ENCODE measurements around the gene STIMATE. TPM values are rescaled to one million over a fixed set of nuclear protein-coding genes. Genes with fewer than 3 reads are reported as not detected.

STIMATE gene
- total RNA-seq, 2 donors from 2014 or later, result 20.3 to 23.7 TPM

GRCh38 chr3:52874160-52874701 lies 23.1 kb downstream of the STIMATE start:
- WGBS, 2 experiments (ENCODE audit: insufficient coverage in 1 of 2, insufficient read length in 1 of 2), result 92 to 100% methylated on average over 2 to 4 of the region's 5 CpGs
- H3K4me1 ChIP-seq (ENCODE audit: control insufficient read depth, insufficient read depth, low read length), result no peaks in the 10 kb centered on the region
- no peaks in the 10 kb centered on the region for H3K9me3 ChIP-seq (ENCODE audit: control insufficient read depth, low read length)
- H3K27ac ChIP-seq (ENCODE audit: low read depth, low read length), result no peak overlapping the region
- H3K36me3 ChIP-seq (ENCODE audit: control insufficient read depth, insufficient read depth, low read length), result no peaks in the 10 kb centered on the region
- no peaks in the 10 kb centered on the region for H3K9me3 Mint-ChIP-seq
- TF ChIP-seq, protein P1, sequence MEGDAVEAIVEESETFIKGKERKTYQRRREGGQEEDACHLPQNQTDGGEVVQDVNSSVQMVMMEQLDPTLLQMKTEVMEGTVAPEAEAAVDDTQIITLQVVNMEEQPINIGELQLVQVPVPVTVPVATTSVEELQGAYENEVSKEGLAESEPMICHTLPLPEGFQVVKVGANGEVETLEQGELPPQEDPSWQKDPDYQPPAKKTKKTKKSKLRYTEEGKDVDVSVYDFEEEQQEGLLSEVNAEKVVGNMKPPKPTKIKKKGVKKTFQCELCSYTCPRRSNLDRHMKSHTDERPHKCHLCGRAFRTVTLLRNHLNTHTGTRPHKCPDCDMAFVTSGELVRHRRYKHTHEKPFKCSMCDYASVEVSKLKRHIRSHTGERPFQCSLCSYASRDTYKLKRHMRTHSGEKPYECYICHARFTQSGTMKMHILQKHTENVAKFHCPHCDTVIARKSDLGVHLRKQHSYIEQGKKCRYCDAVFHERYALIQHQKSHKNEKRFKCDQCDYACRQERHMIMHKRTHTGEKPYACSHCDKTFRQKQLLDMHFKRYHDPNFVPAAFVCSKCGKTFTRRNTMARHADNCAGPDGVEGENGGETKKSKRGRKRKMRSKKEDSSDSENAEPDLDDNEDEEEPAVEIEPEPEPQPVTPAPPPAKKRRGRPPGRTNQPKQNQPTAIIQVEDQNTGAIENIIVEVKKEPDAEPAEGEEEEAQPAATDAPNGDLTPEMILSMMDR (conservative IDR thresholded peaks at IDR 0.05), result no peak
- peaks cover 17% of the 10 kb centered on the region for H3K4me1 Mint-ChIP-seq
- H3K4me3 Mint-ChIP-seq, result no peak overlapping the region
- no peaks in the 10 kb centered on the region for H3K27me3 Mint-ChIP-seq (ENCODE audit: insufficient read depth)
- H3K4me3 ChIP-seq (ENCODE audit: low read length), result no peak overlapping the region
- no peaks in the 10 kb centered on the region for H3K27me3 ChIP-seq (ENCODE audit: control insufficient read depth, insufficient read depth, low read length, poor library complexity, severe bottlenecking)
- no peak for DNase-seq
- H3K27ac Mint-ChIP-seq, result no peak overlapping the region
- no peaks in the 10 kb centered on the region for H3K36me3 Mint-ChIP-seq (ENCODE audit: low read depth)
- H3K9ac ChIP-seq (ENCODE audit: extremely low read depth, low read length, poor library complexity, severe bottlenecking), result no peak overlapping the region

DNA sequence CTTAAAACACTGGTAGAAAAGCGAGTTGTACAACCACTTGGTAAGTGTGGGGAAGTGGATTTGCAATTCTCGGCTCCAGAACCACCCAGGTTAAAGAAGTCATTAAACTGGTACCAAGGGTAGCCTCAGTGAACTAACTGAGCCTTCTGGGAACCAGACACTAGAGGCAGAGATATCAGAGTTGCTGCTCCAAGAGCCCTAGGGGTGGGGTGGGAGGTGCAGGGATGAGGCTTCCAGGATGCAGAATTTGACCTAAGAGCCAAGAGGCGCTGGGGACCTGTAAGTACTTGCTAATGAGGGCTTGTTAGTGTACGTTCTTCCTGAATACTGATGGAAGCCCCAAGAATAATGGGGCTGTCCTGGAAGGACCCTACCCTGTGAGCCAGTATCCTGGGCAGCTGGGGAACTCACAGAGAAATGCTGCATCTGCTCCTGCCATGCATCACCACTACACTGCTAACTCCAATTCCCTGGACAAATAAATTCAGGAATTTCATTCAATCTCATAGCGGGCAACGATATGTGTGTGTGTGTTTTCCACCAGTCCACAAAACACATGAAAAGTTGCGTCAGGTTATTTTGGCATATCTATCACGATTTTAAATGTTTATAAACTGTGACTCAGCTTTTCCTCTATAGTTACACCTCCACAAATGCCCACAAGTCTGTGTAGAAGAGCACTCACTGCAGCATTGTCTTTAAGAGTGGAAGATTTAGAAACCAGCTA lies 23.8 kb downstream of the STIMATE start:
- Mint-ChIP-seq H3K9me3 (no peaks in the 10 kb centered on the region), H3K36me3 (ENCODE audit: low read depth) (no peaks in the 10 kb centered on the region), H3K4me1 (peaks cover 17% of the 10 kb centered on the region), H3K27me3 (ENCODE audit: insufficient read depth) (no peaks in the 10 kb centered on the region), H3K4me3 (no peak overlapping the region), H3K27ac (no peak overlapping the region)
- no peaks in the 10 kb centered on the region for H3K36me3 ChIP-seq (ENCODE audit: control insufficient read depth, insufficient read depth, low read length)
- peak; percentile 54 for DNase-seq
- TF ChIP-seq, protein P1 (conservative IDR thresholded peaks at IDR 0.05), result no peak
- WGBS, 2 experiments (ENCODE audit: insufficient coverage in 1 of 2, insufficient read length in 1 of 2), result 95% methylated on average over 7 to 8 of the region's 8 CpGs
- no peak overlapping the region for H3K9ac ChIP-seq (ENCODE audit: extremely low read depth, low read length, poor library complexity, severe bottlenecking)
- no peak overlapping the region for H3K27ac ChIP-seq (ENCODE audit: low read depth, low read length)
- H3K9me3 ChIP-seq (ENCODE audit: control insufficient read depth, low read length), result no peaks in the 10 kb centered on the region
- H3K4me3 ChIP-seq (ENCODE audit: low read length), result no peak overlapping the region
- H3K4me1 ChIP-seq (ENCODE audit: control insufficient read depth, insufficient read depth, low read length), result no peaks in the 10 kb centered on the region
- H3K27me3 ChIP-seq (ENCODE audit: control insufficient read depth, insufficient read depth, low read length, poor library complexity, severe bottlenecking), result no peaks in the 10 kb centered on the region

- no peaks in the 10 kb centered on the region for H3K9me3 Mint-ChIP-seq
- 93% methylated on average over 3 of the region's 3 CpGs; no CpG with 5 or more reads in 1 of the 2 experiments for WGBS, 2 experiments (ENCODE audit: insufficient coverage in 1 of 2, insufficient read length in 1 of 2)
- H3K4me3 Mint-ChIP-seq, result no peak overlapping the region
- H3K27me3 ChIP-seq (ENCODE audit: control insufficient read depth, insufficient read depth, low read length, poor library complexity, severe bottlenecking), result no peaks in the 10 kb centered on the region
- no peak overlapping the region for H3K9ac ChIP-seq (ENCODE audit: extremely low read depth, low read length, poor library complexity, severe bottlenecking)
- H3K36me3 ChIP-seq (ENCODE audit: control insufficient read depth, insufficient read depth, low read length), result no peaks in the 10 kb centered on the region
- H3K4me3 ChIP-seq (ENCODE audit: low read length), result no peak overlapping the region
- peaks cover 17% of the 10 kb centered on the region for H3K4me1 Mint-ChIP-seq
- no peaks in the 10 kb centered on the region for H3K4me1 ChIP-seq (ENCODE audit: control insufficient read depth, insufficient read depth, low read length)
- no peaks in the 10 kb centered on the region for H3K36me3 Mint-ChIP-seq (ENCODE audit: low read depth)
- TF ChIP-seq, protein P1 (conservative IDR thresholded peaks at IDR 0.05), result no peak
- DNase-seq, result no peak
- no peak overlapping the region for H3K27ac ChIP-seq (ENCODE audit: low read depth, low read length)
- H3K27me3 Mint-ChIP-seq (ENCODE audit: insufficient read depth), result no peaks in the 10 kb centered on the region
- H3K9me3 ChIP-seq (ENCODE audit: control insufficient read depth, low read length), result no peaks in the 10 kb centered on the region
- no peak overlapping the region for H3K27ac Mint-ChIP-seq
Measured at GRCh38 chr3:52872245-52872644, 25.1 kb downstream of the STIMATE start.
